Stimulated activated CD8-positive, alpha-beta memory T cell treated with anti-CD3 and anti-CD28 coated beads, Interleukin-15, amount 100 ng/mL, for 48 hours (primary cell): Measurements from ENCODE around the gene BLZF1.
"Not testable (repeated sequence)": the region's sequence is repeated elsewhere in the genome, so short reads cannot be mapped to it uniquely, and the experiment has no call there.

Source experiments
- DNase-seq, 2 donors: peaks; one replicate each; pipeline ENCODE4 v3.0.0-alpha.2; 2020; ENCODE audit warnings: low read depth in 2 of 2

Gene BLZF1

DNA sequence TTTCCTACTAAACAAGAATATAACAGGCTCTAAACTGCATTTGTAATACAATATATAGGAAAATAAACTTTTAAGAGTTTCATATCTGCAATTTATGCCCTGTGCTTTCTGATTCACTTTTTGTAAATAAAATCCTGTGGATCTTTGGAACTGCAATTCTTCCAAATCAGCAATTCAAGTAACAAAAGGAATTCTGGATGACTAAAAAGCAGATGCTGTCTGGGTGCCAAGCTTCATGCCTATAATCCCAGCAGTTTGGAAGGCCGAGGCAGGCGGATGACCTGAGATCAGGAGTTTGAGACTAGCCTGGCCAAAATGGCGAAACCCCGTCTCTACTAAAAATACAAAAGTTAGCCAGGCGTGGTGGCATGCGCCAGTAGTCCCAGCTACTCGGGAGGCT, 6.7 kb upstream of the BLZF1 start:
- DNase-seq = no peak

DNA sequence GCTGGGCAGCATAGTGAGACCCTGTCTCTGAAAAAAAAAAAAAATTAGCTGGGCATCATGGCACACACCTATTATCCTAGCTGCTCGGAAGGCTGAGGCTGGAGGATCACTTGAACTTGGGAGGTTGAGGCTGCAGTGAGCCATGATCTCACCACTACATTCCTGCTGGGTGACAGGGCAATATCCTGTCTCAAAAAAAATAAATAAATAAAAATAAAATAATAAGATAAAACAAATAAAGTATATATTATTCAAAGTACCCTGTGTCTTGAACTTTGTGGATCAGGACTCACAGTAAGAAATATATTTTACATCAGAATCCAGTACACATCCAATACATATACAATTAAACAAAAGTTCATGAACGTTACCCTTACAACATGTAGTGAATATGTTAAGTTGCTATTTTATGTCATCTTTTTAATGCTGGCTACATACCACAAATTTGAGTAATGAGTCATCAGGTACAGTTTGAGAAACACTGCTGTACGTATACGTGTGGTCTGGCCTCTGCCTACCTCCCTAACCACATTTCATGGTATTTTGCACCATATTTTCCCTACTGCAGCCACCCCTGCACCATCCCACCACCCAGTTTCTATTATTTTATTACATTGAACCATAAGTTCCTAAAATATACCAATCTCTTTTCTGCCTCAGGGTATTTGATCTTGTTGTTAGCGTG, 4.8 kb upstream of the BLZF1 start:
- DNase-seq = peak in 1 of 2 donors; percentile 8

DNA sequence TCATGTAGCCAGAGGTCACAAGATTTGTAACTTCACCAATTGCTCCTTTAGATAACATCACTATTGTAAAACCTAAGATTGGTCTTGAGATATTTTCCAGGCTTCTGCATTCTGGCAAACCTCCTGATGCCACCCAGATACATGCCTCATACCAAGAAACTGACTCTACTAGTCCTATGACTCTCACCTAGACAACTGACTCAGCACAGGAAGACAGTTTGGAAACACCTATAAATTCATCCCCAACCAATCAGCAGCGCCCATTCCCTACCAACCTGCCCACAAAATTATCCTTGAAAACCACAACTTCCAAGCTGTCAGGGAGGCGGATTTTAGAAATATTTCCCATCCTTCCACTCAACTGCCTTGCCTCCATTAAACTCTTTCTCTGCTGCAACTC, 3.0 kb upstream of the BLZF1 start:
- no peak for DNase-seq

DNA sequence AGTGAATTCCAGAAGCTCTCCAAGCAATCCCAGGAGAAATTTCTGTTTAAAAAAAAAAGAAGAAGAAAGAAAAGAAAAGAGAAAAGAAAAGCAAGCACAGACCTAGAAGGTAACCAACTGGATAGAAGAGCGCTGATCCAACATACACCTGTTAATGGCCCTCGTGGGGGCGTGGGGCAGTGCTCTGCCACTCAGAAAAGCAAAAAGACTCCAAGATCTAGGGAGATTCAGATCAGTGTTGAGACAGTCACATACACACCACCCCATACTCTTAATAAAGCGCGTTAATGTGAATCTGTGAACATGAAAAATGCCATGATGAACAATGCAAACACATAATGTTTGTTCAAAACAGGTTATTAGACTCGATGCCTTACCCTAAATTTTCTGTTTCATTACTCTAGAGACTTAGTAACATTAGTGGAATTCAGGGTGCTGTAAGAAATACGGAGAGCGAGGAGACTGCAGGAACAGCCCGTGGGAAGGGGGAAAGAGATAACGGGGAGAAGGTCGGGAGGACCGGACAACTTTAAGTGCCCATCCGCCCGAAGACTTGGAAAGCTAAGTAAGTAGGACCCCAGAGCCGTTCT, 804 bp upstream of the BLZF1 start:
- no peak for DNase-seq

DNA sequence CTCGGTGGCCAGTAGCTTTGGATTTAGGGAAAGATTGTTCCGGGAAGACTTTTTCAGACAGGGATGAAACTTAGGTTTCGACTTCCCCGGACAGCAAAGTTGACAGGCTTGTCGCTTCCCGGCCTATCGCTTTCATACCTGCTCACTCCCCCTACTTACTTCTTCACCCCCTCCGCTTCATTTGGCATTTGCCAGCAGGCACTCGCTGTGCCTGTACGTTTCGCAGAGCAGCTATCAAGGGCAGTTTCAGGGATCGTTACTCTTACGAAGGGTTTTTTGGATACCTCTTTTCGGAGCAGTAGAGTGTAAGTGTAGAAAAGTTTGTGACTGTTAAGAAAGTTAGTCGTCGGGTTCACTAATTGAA, 393 bp downstream of the BLZF1 start:
- DNase-seq = no peak

DNA sequence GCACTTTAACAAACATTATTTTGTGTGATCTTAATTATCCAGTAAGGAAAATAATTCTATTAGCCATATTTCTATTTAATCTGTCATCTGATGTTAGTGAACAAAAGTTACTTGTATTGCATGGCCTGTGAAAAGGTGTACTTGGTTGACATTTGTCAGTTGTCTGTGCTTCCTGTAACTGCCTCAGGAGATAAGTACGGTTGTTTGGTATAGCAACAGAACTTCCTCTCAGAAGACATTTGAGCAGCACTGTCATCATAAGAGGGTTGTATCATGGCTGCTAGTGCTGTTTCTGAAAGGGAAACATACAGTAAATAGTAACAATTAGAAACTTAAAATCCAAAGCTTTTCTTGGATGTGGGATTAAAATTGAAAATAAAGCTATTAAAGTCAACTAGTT, 3.4 kb downstream of the BLZF1 start:
- no peak for DNase-seq

DNA sequence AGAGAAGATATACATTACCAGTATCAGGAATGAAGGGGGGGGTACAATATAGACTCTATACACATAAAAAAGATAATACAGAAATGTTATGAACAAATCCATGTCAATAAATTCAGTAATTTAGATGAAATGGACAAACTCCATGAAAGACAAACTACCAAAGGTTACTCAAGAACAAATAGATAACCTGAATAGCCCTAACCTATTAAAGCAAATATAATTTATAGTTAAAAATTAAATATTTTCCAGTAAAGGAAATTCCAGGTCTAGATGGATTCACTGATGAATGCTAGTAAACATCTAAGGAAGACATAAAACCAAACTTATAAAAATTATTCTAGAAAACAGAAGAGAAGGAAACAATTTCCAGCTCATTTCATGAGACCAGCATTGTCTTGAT, 13.2 kb downstream of the BLZF1 start:
- DNase-seq = no peak

DNA sequence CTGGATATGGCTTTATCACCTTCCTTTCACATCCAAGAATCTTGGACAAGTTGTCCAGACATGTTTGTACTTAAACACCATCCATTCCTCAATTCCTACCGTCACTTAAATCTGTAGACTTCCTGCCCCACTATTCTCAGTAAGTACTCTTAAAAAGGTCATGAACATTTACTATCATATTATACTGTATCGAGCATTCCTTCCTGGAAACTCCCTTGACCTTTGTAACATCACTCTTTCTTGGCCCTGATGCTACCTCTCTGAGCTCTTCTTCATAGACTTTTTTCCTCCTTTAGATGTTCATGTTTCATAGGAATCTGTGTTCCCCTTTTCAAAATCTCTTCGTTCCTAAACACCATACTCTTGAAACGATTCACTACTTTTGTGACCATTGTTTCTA, 15.5 kb downstream of the BLZF1 start:
- DNase-seq = no peak

DNA sequence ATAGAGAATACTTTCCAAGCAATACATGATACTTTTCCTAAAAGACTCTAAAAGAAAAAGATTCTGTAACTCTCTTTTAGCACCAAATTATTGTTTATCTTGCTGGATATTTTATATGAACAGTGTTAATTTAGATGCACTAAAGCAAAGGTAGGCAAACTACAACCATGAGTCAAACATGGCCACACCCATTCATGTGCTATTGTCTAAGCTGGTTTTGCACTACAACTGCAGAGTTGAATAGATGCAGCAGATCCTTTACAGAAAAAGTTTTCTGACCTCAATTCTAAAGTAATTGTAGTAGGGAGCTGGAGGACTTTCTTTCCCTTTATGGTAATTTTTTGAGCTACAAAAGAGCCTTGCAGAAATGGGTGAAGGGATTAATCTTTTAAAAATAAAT, 19.4 kb downstream of the BLZF1 start:
- no peak for DNase-seq

DNA sequence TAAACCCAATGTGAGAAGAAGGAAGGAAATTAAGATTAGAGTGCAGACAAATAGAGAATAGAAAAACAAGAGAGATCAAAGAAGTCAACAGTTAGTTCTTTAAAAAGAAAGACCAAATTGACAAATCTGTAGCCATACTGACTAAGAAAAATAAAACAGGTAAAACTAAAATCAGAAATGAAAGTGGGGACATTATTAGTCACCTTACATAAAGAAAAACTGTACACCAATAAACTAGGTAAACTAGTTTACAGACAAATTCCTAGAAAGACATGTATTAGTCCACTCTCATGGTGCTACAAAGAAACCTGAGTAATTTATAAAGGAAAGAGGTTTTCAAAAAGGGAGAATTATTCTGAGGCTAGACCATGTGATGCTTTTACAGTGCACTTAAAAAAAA, 22.3 kb downstream of the BLZF1 start:
- DNase-seq = no peak

DNA sequence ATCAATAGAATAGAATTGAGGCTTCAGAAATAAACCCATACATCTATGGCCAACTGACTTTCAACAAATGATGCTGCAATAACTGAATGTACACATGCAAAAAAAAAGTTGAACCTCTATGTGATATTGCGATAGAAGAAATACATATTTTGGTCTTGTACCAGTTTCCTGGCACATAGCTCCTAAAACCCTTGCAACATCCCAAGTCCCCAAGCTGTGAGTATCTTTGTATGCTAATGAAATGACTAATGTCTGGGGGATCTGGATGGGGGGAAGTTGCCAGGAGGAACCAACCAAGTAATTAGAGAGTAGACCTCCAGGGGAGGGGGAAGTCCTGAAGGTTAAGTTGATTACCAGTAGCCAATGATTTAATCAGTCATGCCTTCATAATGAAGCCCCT, 24.4 kb downstream of the BLZF1 start:
- no peak for DNase-seq

DNA sequence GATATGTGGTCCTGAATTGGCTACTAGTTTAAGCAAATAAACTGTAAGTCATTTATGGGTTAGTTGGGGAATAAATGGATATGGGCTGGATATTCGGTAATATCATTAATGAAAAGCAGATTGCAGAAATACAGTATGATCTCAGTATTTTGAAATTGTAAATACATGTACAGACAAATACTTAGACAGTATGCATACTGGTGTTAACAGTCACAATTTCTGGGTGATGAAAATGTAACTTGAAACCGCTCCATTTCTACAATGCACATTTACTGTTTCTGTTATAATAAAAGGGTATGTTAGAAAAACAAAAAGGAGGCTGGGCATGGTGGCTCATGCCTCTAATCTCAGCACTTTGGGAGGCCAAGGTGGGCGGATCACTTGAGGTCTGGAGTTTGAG, 28.0 kb downstream of the BLZF1 start:
- no peak for DNase-seq

DNA sequence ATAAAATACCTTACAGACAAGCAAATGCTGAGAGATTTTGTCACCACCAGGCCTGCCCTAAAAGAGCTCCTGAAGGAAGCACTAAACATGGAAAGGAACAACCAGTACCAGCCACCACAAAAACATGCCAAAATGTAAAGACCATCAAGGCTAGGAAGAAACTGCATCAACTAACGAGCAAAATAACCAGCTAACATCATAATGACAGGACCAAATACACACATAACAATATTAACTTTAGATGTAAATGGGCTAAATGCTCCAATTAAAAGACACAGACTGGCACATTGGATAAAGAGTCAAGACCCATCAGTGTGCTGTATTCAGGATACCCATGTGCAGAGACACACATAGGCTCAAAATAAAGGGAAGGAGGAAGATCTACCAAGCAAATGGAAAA, 34.6 kb downstream of the BLZF1 start:
- not testable (repeated sequence) for DNase-seq

DNA sequence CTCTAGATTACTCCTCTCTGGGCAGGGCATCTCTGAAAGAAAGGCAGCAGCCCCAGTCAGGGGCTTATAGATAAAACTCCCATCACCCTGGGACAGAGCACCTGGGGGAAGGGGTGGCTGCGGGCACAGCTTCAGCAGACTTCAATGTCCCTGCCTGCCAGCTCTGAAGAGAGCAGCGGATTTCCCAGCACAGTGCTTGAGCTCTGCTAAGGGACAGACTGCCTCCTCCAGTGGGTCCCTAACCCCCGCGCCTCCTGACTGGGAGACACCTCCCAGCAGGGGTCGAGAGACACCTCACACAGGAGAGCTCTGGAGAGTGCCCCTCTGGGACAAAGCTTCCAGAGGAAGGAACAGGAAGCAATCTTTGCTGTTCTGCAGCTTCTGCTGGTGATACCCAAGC, 40.3 kb downstream of the BLZF1 start:
- DNase-seq = not testable (repeated sequence)

DNA sequence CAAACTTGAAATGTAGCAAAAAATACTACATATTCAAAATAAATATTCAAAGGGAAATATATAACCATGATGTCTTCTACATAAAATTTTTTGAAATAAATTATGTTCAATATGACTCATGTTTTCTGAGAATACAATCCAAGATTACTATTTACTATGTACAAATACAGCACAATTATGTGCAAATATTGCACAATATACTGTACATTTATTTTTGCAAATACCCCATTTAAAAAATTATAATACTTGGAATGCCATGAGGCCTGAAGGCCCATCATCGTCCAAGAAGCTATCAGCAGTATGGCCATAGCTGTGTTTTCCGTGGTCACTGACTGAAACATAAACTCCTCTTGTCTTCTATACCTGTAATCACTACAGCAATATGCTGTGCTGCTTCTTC, 47.0 kb downstream of the BLZF1 start:
- DNase-seq = no peak

DNA sequence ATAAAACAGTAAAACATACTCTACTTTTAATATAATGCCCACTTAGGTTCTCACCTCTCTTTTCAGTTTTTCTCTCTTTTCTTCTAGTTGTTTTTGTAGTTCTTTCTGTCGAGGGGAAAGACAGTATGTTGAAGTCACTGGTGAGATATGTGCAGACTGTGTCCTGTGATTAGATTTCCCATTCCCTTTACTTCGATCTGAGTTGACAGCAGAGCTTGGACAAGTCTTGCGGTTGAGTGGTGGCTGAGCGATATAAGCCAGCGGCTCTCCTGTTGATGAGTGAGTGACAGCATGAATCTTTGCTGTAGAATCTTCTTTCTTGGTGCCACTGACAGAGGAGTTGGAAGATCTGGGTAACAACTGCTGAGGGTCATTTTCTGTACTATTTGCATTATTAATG, 53.3 kb downstream of the BLZF1 start:
- DNase-seq = no peak

DNA sequence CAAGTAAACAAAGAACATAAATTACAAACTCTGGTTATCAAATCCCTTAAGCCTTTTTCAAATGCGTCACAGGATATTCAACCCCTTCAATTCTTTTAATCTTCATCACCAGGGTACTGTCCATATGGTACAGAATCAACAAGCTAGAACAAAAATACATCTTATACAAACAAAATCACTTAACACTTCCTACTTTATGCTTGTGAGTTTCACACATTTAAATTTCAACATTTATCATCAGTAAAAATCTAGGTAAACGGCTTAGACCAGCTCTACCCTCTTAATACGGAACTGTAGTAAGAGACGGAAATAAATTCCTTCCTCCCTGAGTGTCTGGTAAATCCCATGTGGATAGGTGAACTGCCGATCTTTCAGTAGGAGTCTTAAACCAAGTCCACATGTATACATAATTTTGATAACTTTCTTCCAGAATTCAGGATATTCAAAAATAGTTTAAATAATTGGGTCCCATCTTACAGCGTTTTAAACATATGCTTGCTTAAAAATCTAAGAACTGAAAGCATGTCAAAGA, 58.2 kb downstream of the BLZF1 start:
- no peak for DNase-seq

DNA sequence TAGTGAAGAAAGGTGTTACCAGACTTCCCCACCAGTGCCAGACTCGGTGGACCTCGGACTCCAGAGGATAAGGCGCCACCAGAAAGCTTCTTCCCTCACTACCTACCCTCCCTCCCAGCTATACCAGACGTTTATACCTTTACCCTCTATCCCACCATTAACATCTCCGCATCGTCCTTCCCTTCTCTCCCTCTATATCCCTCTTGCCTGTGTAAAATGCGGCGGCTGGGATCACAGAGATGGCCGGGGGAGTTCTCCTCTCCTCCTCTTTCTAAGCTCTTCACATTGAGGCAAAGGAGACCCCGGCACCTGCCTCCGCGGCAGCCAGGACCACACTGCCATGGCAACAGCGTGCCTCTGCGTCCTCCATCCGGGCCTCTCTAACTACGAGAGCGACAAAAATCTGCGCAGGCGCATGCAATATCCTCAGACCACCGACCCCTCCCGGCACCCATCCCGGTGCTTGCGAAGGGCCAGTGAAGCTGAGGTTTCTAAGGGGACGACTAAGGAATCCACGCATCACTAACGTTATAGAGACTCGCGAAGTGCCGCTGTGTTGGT, 59.2 kb downstream of the BLZF1 start, which contains the start of gene CCDC181:
Gene CCDC181, minus strand, starts transcription at position 394 of the 561 bp plus-strand sequence. CDS start 2,547 bp downstream, outside the sequence.
- peak; percentile 41 to 59 for DNase-seq
